HL-60 (cell line): ENCODE data around the gene PIP4K2A.

Experiments
- CTCF ChIP-seq: IDR thresholded peaks from one replicate; pipeline ENCODE4 v1.5.1; 2011; ENCODE audit warnings: low read length, control low read depth, inconsistent platforms; ENCODE audit not compliant: insufficient read depth
- GABPA ChIP-seq: IDR thresholded peaks from 2 replicates; pipeline ENCODE4 v1.6.1; 2012; ENCODE audit warnings: low read depth
- POLR2AphosphoS5 ChIP-seq: IDR thresholded peaks from 2 replicates; pipeline ENCODE4 v1.6.1; 2012; ENCODE audit warnings: low read depth
- SPI1 ChIP-seq: IDR thresholded peaks from 2 replicates; pipeline ENCODE4 v1.6.1; 2012; ENCODE audit warnings: low read depth, mild to moderate bottlenecking, borderline replicate concordance
- TF ChIP-seq, protein P1 (sequence below): IDR thresholded peaks from 2 replicates; pipeline ENCODE4 v1.6.1; 2012; ENCODE audit warnings: low read depth; ENCODE audit not compliant: insufficient replicate concordance

GRCh38 chr10:22615819-22616499 lies 98.4 kb downstream of the PIP4K2A start:
- TF ChIP-seq CTCF (no peak), POLR2AphosphoS5 (peak; percentile 39; the same call in 1 of the 2 replicates), SPI1 (0 out of 2 replicates have a peak, but pooled peaks have one; percentile 2), GABPA (no peak)
- TF ChIP-seq, protein P1, sequence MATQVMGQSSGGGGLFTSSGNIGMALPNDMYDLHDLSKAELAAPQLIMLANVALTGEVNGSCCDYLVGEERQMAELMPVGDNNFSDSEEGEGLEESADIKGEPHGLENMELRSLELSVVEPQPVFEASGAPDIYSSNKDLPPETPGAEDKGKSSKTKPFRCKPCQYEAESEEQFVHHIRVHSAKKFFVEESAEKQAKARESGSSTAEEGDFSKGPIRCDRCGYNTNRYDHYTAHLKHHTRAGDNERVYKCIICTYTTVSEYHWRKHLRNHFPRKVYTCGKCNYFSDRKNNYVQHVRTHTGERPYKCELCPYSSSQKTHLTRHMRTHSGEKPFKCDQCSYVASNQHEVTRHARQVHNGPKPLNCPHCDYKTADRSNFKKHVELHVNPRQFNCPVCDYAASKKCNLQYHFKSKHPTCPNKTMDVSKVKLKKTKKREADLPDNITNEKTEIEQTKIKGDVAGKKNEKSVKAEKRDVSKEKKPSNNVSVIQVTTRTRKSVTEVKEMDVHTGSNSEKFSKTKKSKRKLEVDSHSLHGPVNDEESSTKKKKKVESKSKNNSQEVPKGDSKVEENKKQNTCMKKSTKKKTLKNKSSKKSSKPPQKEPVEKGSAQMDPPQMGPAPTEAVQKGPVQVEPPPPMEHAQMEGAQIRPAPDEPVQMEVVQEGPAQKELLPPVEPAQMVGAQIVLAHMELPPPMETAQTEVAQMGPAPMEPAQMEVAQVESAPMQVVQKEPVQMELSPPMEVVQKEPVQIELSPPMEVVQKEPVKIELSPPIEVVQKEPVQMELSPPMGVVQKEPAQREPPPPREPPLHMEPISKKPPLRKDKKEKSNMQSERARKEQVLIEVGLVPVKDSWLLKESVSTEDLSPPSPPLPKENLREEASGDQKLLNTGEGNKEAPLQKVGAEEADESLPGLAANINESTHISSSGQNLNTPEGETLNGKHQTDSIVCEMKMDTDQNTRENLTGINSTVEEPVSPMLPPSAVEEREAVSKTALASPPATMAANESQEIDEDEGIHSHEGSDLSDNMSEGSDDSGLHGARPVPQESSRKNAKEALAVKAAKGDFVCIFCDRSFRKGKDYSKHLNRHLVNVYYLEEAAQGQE = no peak
